ENCODE measurements around the gene CSRNP3. TPM values are rescaled to one million over a fixed set of nuclear protein-coding genes. Genes with fewer than 3 reads are reported as not detected.

The CSRNP3 gene
- total RNA-seq, 1 donor from 2014 or later, result 0.26 TPM

- DNase-seq (ENCODE audit: low read depth) (no peak), FAIRE-seq (no peak)
- H3K27me3 ChIP-seq (ENCODE audit: control insufficient read depth, insufficient read depth, low read length), result no peaks in the 10 kb centered on the region
- H3K36me3 ChIP-seq (ENCODE audit: control insufficient read depth, insufficient read depth, low read length), result no peaks in the 10 kb centered on the region
- H3K4me3 ChIP-seq (ENCODE audit: low read depth, low read length), result no peak overlapping the region
- TF ChIP-seq CTCF (IDR thresholded peaks at IDR 0.05; ENCODE audit: insufficient read depth, low read length, severe bottlenecking), result no peak
Observed at GRCh38 chr2:165633431-165633830, 163.9 kb downstream of the CSRNP3 start.

- DNase-seq (ENCODE audit: low read depth) (no peak), FAIRE-seq (no peak)
- Histone ChIP-seq H3K36me3 (ENCODE audit: control insufficient read depth, insufficient read depth, low read length) (no peaks in the 10 kb centered on the region), H3K27me3 (ENCODE audit: control insufficient read depth, insufficient read depth, low read length) (no peaks in the 10 kb centered on the region), H3K4me3 (ENCODE audit: low read depth, low read length) (no peak overlapping the region)
- TF ChIP-seq CTCF (IDR thresholded peaks at IDR 0.05; ENCODE audit: insufficient read depth, low read length, severe bottlenecking), result no peak
Observed at GRCh38 chr2:165634282-165634681, 164.8 kb downstream of the CSRNP3 start.

GRCh38 chr2:165634855-165635254 lies 165.4 kb downstream of the CSRNP3 start:
- Histone ChIP-seq H3K4me3 (ENCODE audit: low read depth, low read length) (no peak overlapping the region), H3K27me3 (ENCODE audit: control insufficient read depth, insufficient read depth, low read length) (no peaks in the 10 kb centered on the region), H3K36me3 (ENCODE audit: control insufficient read depth, insufficient read depth, low read length) (no peaks in the 10 kb centered on the region)
- FAIRE-seq (no peak), DNase-seq (ENCODE audit: low read depth) (peak; percentile 30)
- TF ChIP-seq CTCF (IDR thresholded peaks at IDR 0.05; ENCODE audit: insufficient read depth, low read length, severe bottlenecking), result no peak

- Histone ChIP-seq H3K4me3 (ENCODE audit: low read depth, low read length) (no peak overlapping the region), H3K27me3 (ENCODE audit: control insufficient read depth, insufficient read depth, low read length) (no peaks in the 10 kb centered on the region), H3K36me3 (ENCODE audit: control insufficient read depth, insufficient read depth, low read length) (no peaks in the 10 kb centered on the region)
- FAIRE-seq (peak; percentile 77), DNase-seq (ENCODE audit: low read depth) (peak; percentile 89)
- TF ChIP-seq CTCF (IDR thresholded peaks at IDR 0.05; ENCODE audit: insufficient read depth, low read length, severe bottlenecking), result no peak
Observed at GRCh38 chr2:165635532-165635931, 166.0 kb downstream of the CSRNP3 start.

GRCh38 chr2:165636959-165637358 lies 167.5 kb downstream of the CSRNP3 start:
- H3K36me3 ChIP-seq (ENCODE audit: control insufficient read depth, insufficient read depth, low read length), result no peaks in the 10 kb centered on the region
- DNase-seq (ENCODE audit: low read depth) (peak; percentile 89), FAIRE-seq (peak; percentile 80)
- TF ChIP-seq CTCF (IDR thresholded peaks at IDR 0.05; ENCODE audit: insufficient read depth, low read length, severe bottlenecking), result no peak
- H3K27me3 ChIP-seq (ENCODE audit: control insufficient read depth, insufficient read depth, low read length), result no peaks in the 10 kb centered on the region
- no peak overlapping the region for H3K4me3 ChIP-seq (ENCODE audit: low read depth, low read length)

- DNase-seq (ENCODE audit: low read depth), result peak; percentile 62
Observed at GRCh38 chr2:165637396-165637795, 167.9 kb downstream of the CSRNP3 start.

More at GRCh38 chr2:165637396-165637795, 167.9 kb downstream of the CSRNP3 start:
- peak; percentile 50 for FAIRE-seq
- H3K36me3 ChIP-seq (ENCODE audit: control insufficient read depth, insufficient read depth, low read length), result no peaks in the 10 kb centered on the region
- no peak overlapping the region for H3K4me3 ChIP-seq (ENCODE audit: low read depth, low read length)
- TF ChIP-seq CTCF (IDR thresholded peaks at IDR 0.05; ENCODE audit: insufficient read depth, low read length, severe bottlenecking), result no peak
- no peaks in the 10 kb centered on the region for H3K27me3 ChIP-seq (ENCODE audit: control insufficient read depth, insufficient read depth, low read length)

All from bronchial epithelial cell (primary cell).